HG02970 (cell line): ENCODE data around the gene LSM3.

ENCODE experiments used
- ATAC-seq: cut with Tn5 transposase; IDR thresholded peaks from one replicate; pipeline ENCODE4 v1.9.1; 2021; ENCODE audit warnings: mild to moderate bottlenecking, moderate library complexity, moderate number of reproducible peaks; ENCODE audit not compliant: unreplicated experiment, low FRiP score

LSM3 gene

DNA sequence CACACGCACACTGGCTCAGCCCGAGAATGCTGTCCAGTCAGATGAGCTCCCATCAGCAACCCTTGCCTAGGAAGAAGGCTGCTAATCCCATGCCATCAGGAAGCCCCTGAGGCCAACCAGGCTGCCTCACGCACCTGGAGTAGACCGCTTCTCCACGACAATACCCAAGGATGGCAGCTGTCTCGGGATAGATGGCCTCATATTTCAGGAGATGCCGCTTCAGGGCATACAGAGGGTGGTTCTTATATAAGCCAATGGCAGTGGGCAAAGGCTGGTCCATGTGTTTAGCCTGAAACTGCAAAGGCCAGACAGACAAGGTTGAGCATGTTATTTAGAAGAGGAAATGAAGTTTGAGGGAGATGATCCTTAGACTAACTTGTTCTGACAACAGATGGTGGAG is 22.4 kb upstream of the LSM3 start:
- no peak for ATAC-seq

DNA sequence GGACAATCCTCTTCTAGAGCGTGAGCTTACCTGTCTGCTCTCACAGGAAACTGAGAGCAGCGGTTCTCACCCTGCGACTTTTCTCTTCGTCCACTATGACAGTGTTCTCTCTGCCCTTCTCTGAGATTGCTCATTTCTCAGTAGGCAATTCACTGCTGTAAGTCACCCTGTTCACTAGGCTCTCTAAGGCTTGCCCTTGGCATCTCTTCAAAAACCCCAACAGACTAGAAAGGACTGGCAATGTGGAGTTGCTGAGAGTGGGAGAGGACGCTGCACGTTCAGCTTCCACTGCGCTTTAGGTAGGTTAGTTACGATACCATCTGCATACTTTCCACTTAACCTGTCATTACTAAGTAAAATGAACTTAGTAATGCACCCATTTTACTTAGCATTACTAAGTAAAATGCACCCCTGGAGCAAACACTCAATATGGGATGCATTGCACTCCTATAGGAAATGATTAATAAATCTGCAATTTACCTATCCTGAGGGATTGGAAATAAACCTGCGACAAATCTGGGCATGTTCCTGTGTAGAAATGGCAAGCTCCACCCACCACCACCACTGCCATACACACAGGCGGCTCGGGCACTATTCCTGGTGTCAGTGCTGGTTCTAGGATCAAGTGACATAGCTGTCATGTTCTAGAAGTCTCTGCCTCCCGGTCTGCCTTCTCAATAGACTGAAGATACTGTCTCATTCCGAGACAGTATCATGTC is 21.6 kb upstream of the LSM3 start:
- ATAC-seq = no peak

DNA sequence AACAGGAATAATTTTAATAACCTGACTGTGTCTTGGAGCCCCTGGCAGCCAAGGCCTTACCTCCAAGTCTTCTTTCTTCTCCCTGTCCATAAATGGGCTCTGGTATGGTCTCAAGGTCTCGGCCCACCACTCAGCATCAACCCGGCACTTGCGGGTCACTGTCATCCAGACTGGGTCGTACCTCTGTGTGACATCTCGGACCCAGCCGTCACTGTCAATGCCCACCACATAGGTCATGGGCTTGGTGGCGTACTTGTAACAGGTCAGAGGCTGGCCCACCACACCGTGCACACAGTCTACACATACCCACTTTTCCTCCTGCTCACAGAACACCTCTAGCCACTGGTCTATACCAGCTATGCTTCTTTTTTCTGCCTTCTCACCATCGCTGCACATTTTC is 20.7 kb upstream of the LSM3 start:
- no peak for ATAC-seq

DNA sequence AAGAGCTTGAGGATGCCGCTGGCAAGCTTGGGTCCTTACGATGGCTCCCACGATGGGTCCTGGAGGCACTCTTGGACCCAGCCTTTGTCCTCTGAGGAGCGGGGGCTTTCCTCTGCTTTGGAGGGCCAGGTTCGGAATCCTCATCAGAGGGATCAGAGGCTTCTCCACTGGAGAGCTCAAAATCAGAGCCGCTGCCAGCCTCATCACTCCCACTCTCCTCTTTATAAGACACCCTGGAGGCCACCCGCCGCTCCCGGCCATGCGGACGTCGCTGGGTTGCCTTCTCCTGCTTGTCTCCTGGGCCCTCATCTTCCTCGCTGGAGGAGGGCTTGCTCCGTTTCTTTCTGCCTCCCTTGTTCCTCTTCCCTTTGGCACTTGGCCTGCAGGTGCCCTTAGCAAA is 20.2 kb upstream of the LSM3 start:
- no peak for ATAC-seq

DNA sequence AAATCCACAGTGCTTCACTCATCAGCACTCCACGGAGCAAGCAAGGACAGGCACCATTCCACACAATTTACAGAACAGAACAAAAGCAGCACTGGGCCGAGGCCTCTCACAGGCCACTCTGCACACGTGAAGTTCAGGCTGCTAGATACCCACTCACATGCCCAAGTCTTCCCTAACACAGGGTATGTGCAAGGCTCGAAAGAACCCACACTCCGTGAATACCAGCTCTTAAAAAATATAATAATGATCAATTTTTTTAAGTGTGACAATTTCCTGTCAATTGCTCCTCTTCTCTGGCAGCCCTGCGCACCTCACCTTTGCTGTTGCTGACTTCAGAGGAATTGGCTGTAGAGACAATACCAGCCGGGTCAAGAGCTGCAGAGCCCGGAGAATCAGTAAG is 19.2 kb upstream of the LSM3 start:
- no peak for ATAC-seq

DNA sequence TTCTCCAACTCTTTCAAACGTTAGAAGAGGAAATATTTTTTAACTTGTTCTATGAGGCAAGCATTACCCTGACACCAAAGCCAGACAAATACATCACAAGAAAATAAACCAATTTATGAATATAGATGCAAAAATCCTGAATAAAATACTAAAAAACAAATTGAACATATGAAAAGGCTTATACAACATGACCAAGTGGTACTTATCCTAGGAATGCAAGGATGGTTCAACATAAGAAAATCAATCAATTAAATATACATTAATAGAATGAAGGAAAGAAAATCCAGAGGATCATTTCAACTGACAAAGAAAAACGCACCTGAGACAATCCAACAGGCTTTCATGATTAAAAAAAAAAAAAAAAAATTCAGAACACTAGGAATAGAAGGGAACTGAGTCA is 17.3 kb upstream of the LSM3 start:
- ATAC-seq = no peak

DNA sequence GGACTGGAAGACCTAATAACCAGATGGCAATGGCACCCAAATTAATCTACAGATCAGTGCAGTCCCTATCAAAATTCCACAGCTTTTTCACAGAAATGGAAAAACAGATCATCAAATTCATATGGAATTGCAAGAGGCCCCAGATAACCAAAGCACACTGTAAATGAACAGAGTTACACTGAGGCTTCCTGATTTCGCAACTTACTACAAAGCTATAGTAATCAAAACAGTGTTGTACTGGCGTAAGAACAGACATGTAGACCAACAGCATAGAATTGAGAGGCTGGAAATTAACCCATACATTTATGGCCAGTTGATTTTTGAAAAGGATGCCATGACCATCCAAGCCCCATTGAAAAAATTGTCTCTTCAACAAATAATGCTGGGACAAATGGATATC is 16.4 kb upstream of the LSM3 start:
- ATAC-seq = no peak

DNA sequence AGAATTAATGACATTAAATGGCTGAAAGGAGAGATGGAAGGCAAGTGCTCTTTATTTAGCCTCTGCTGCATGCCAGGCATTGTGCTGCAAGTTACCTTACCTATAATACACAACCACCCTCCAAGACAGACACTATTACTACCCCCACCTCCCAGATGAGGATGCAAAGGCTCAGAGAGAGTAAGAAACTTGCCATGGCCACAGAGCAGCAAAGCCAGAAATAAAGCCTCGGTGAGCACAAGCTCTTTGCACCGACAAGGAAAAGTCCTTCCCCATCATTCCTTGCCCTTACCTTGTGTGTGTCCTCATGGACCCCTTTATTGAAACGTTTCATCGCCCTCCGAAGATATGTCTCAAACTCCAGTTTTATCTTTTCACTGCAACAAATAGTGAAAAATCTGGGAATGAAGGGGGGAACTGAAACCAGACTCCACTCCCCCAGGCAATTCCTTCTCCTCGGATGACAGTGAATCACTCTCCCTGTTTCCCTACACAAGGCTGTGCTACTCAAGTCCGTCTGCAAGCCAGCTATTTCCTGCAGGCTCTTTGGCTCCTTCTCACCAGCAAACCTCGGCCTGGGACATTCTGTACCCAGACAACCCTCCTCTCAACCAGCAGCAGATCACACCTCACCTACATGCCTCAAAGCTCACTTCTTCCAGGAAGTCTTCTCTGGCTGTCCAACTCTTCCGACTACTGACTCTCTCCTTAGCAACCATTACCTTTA is 11.6 kb upstream of the LSM3 start:
- ATAC-seq = no peak

DNA sequence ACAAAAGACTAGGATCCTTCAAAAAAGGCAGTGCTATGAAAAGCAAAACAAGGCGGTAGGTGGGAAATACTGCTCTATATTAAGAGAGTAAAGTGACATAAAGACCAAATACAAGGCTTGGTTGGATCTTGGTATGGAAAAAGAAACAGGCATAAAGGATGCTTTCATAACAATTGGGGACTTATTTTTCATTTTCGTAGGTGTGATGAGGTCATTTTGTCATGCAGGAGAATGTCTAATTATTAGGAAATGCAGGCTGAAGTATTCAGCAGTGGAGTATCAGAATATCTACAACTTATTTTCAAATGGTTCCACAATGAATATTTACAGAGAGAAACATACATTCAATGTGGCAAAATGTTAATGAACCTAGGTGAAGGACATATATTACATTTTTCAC is 9.2 kb upstream of the LSM3 start:
- no peak for ATAC-seq

DNA sequence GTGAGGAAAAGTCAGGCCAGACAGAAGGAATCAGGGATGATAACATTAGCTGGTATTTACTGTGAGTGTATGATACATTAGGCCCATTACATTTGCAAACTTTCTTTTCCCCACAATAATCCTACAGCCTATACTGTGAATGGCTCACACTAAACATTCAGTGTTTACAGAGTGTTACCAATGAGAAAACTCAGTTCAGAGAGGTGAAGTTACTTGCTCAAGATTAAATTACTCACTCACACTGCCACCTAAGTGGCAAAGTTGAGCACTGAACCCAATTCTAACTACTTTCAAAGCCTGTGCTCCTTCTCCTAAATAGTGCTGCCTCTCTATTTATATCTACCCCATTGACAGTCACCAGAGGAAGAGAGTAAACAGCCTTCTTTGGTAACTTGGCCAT is 8.7 kb upstream of the LSM3 start:
- ATAC-seq = no peak

DNA sequence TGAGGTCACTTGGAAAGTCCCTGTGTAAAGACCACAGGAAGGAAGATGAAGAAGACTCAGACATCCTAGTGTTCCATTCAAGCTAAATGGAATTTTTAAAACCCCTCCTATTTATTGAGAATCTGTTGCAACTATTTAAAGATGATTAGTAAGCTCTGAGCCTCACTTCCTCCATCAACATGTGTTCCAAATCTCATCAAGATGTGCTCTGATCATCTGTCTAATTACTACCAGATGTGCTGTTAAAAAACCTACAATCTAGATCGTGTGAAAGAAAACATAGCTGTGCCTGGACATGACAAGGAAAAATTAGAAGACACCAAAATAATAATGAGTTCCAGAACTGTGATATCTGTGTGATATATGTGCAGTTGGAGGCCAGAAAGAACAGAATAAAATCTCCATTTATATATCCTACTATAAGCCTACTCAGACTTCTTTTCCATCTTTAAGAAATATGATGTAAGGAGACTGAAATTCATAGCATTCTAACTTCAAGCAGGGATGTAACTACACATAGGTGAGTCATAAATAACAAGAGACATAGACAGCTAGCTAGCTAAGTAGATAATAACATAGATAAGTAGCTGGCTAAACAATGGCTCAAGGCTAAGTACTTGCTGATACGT is 8.0 kb upstream of the LSM3 start:
- no peak for ATAC-seq

DNA sequence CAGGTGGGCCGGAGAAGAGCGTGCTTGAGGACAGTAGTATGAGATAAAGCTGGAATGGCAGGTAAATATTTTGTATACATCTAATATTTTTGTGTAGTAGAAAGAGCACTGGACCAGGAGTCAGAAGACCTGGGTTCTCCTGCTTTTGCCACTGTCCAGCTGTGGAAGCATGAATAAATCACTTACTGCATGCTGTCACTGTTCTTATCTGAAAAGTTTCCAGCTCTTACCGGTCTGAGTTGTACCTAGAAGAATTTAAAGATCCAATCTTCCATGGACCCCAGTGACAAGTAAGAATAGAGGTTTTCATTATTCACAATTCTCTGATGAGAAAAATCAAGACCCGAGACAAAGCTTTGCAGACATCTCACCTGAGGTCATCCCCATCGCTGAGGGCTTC is 6.1 kb upstream of the LSM3 start:
- ATAC-seq = no peak

DNA sequence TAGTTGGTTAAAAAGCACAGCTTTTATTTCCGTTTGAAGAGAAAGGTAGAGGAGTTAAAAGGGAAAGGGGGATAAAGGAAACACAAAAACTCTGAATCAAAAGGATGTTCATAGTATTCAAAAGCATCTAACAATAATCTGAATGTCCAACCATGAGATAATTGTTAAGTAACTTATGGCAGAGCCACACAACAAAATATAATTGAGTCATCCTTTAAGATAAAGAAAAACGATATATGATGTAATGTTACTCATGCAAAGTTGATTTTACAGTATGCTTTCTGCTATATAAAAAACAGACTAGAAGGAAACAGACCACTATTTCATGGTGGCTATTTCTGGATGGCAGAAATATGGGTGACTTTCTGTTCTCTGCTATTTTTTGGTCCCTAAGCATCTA is 4.1 kb upstream of the LSM3 start:
- ATAC-seq = no peak

DNA sequence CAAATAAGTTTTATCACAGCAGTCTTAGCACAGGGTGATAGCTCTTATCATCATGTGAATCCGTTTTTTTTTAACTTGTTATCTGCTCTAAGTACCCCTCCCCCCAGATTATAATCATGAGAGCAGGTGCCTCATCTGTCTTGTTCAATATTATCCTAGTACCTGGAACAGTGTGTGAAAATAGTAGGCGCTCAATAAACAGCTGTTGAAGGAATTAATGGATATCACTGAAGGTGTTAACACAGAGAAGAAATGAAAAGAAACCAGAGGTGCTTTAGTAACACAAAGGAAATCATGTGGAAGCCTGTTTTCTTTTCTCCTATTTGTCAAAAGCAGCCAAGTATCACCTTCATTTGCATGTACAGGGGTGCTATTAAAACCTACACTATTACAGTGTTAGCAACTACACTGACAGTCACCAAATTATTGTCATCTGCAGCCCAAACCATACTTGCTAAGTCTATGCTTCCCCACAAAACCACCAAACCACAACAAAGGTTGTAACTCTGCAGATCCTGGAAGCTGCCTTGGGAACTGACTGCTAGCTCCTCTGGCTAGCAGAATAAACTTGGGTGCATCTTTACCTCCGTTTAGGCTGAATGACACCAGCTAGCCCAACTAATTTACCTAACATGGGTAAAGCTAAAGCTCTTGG is 3.1 kb upstream of the LSM3 start:
- ATAC-seq = no peak

DNA sequence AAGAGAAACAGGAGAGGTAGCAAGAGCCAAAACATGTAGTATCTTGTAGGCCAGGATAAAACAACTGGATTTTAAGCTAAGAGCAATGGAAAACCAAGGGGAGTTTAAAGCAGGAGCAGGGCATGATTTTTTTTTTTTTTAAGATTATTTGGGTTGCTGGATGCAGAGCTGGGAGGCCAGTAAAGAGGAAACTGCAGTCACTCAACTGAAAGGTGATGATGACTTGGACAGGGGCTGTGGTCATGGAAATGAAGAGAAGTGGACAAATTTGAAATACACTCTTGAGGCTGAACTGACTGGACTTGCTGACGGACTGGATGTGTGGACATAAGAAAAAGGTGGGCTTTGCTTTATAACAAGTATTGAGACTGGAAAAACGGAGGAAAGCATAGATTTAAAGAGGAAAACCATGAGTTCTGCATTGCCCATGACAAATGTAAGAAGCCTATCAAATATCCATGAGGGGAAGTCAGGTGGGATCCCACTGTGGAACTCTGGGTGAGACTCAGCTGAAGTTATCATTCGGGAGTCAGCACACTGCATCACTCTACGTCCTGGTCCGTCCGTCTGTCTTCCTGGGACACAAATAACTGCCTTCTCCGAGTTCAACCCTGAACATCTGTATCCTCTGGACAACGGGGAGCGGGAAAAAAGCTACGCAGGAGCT is 904 bp upstream of the LSM3 start:
- ATAC-seq = no peak

DNA sequence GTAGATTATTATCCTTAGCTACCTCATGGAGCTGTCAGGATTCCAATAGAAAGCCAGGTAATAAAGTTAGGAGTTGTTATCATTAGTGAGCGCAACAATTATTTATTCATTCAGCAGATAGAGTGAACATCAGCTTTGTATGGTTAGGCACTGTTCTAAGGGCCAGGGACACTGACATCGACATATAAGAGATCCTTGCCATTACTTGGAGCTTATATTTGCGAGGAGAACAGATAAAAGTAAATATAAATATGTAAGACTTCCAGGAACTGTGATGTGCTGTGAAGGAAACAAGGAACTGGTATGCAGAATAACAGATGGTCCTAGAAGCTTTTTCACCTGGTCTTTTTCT is 473 bp downstream of the LSM3 start:
- no peak for ATAC-seq

DNA sequence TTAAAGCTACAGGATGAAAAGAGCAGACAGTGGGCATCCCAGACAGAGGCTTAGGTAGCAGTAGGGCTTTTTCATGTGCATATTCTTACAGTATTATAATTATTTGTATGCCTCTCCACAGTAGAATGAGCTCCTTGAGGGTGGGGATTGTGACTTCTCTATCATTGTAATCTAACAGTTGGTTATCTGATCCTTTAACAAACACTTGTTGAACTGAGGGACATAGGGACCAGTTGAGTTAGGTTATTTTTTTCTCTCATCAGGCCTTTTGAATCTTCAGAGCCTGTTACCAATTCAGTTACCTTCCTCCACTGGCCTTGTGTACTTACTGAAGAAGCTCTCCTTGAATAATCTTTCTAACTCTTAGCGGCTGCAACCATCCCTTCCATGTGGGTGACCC is 1.2 kb downstream of the LSM3 start:
- ATAC-seq = no peak

DNA sequence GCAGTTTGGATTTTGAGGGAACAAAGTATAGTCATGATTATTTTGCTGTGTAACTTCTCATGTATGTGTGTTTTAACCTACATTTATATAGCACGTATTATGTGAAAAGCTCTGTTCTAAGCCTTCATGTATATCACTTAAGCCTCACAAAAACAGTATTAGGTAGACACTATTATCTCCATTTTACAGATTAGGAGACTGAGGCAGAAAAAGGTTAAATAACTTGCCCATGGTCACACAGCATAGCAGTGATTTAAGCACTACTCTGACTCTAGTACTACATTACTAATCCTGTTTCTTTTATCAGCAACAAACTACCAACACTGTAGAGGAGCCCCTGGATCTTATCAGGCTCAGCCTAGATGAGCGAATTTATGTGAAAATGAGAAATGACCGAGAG is 2.6 kb downstream of the LSM3 start:
- no peak for ATAC-seq

DNA sequence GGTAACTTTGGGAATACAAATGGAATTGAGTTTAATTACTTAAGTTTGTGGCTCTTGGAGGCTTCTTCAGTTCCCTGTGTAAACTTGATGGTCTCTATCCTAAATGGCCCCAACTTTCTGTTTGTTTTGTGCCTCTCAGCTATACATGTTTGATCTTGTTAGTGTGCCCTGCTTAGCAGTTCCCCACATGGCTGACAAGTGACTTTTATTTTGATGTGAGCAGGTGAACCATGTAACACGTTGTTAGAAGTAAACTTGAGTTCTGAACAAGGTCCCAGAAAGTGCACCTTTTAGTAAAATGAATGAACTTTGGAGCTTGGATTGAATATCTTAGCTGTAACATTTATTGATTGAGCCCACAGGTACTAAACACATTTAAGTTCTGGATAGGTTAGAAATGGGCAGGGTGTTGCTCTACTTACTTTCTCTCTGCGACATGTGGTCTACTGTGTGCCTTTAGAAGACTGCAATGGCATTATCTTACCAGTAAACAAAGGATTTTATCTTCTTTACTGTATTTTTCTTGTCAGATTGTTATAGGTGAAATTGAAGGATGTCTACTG is 4.5 kb downstream of the LSM3 start:
- ATAC-seq = no peak

DNA sequence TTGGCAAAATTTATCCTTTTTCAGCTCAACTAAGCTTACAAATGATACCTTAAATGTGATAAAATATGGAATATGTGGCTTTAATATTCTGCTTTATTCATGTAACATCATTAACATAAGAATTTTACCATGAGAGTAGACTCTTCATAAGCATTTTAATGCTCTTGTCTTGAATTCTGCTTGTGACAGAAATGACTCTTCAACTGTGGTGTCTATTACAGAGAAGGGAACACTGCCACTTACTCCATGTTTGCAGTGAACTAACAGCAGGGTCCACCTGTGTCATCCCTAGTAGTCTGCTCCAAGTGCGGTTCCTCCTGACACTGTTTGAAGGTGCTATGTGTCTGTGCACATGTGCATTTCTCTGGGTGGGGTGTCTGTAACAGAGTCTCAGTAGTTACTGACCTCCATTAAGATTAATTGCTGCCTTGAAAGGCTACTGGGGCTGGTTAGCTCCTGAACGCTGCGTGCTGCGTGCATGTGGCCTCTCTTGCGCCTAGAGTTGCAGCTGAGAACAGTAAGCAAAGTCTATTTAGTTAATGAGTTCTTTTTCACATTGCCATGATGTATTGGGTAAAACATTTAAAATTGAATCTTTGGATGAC is 8.3 kb downstream of the LSM3 start:
- ATAC-seq = no peak
